Measurements from ENCODE around the gene KCTD13. TPM values are rescaled to one million over a fixed set of nuclear protein-coding genes. Genes with fewer than 3 reads are reported as not detected.
A peak's percentile ranks its signal among the peaks of the same experiment; 100 is the strongest.

Gene KCTD13
- total and polyA plus RNA-seq, 10 of the 15 experiments (the other 5 are each of a cell fraction or from before 2014, with no cell fraction given): 3.3 to 29.2 (median 12.5) TPM

DNA sequence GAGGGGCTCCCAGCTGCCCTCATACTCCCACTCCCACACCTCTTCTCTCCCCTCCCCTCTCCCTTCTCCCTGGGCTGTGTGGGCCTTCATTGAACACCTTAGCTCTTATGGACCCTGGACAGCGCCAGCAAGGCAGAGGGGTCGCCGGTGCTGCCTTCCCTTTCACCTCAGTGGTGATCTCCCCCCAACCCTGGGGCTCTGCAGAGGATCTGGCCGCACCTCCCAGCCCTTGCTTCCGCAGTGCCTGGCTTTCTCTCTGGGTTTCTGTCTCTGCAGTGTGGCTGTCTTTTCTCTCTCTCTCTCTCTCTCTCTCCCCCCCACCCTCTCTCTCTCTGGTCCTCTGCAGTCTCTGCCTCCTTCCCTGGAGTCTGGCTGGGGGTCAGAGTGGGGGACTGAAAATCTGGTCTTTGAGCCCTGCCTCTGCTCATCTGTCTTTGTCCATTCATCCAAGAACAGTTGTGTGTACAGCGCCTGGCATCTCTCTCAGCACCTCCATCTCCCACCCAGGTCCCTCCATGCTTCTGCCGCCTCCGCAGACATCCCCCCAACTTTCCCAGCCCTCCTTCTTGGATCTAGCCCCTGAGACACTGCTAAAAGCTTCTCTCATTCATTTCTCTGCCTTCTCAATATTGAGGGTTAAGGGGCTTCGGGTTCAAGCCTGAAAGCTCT, 27.8 kb downstream of the KCTD13 start:
- Histone ChIP-seq H3K9ac (ENCODE audit: control insufficient read depth, insufficient read depth, low read length) (no peak overlapping the region), H4K20me1 (ENCODE audit: control insufficient read depth, insufficient read depth) (no peaks in the 10 kb centered on the region), H2AFZ (ENCODE audit: control insufficient read depth, low read depth, low read length) (no peak overlapping the region), H3K36me3 (ENCODE audit: control insufficient read depth in 2 of 2, insufficient read depth in 2 of 2, low read length in 1 of 2) (no peaks in the 10 kb centered on the region), H3K27me3 (replicated peaks in 1 of 2; ENCODE audit: control insufficient read depth in 2 of 2, insufficient read depth in 2 of 2, low read length in 1 of 2) (no peaks in the 10 kb centered on the region; a peak in 1 of 4 replicates), H3K4me2 (ENCODE audit: control insufficient read depth, insufficient read depth) (no peak overlapping the region), H3K4me3 (no peak overlapping the region), H3K9me3 (replicated peaks; ENCODE audit: control insufficient read depth, insufficient read depth, low read length) (no peaks in the 10 kb centered on the region), H3K4me1 (ENCODE audit: control insufficient read depth, insufficient read depth, low read length) (peaks cover 3% of the 10 kb centered on the region; the same call in 1 of the 2 replicates), H3K27ac (ENCODE audit: control insufficient read depth, insufficient read depth) (no peak overlapping the region), H3K79me2 (ENCODE audit: control insufficient read depth, insufficient read depth, low read length) (no peaks in the 10 kb centered on the region)
- no peak for TF ChIP-seq BMI1 (IDR thresholded peaks at IDR 0.05; ENCODE audit: borderline replicate concordance)
- TF ChIP-seq, protein P1, sequence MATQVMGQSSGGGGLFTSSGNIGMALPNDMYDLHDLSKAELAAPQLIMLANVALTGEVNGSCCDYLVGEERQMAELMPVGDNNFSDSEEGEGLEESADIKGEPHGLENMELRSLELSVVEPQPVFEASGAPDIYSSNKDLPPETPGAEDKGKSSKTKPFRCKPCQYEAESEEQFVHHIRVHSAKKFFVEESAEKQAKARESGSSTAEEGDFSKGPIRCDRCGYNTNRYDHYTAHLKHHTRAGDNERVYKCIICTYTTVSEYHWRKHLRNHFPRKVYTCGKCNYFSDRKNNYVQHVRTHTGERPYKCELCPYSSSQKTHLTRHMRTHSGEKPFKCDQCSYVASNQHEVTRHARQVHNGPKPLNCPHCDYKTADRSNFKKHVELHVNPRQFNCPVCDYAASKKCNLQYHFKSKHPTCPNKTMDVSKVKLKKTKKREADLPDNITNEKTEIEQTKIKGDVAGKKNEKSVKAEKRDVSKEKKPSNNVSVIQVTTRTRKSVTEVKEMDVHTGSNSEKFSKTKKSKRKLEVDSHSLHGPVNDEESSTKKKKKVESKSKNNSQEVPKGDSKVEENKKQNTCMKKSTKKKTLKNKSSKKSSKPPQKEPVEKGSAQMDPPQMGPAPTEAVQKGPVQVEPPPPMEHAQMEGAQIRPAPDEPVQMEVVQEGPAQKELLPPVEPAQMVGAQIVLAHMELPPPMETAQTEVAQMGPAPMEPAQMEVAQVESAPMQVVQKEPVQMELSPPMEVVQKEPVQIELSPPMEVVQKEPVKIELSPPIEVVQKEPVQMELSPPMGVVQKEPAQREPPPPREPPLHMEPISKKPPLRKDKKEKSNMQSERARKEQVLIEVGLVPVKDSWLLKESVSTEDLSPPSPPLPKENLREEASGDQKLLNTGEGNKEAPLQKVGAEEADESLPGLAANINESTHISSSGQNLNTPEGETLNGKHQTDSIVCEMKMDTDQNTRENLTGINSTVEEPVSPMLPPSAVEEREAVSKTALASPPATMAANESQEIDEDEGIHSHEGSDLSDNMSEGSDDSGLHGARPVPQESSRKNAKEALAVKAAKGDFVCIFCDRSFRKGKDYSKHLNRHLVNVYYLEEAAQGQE (IDR thresholded peaks at IDR 0.05; ENCODE audit: low read depth, low read length): peak; percentile 67; the same call in 1 of the 2 replicates
- FAIRE-seq (no peak), ATAC-seq (no peak), DNase-seq (ENCODE audit: low read depth, low spot score) (no peak)
- SMC1A ChIA-PET (ENCODE audit: uncharacterized antibody, unreplicated experiment): no interaction called here
- in situ Hi-C loops (cut with MboI): no loop called here
- POLR2A ChIA-PET: no interaction called here
- RAD21 ChIA-PET (ENCODE audit: unreplicated experiment): no interaction called here
- WGBS (ENCODE audit: insufficient coverage, insufficient replicate concordance, low lambda C conversion rate, missing lambda C conversion rate): 17% methylated on average over 9 of the region's 9 CpGs
- CTCF ChIA-PET: interaction anchor here (0.5 to 1.3 kb wide), 2 partner anchors 133 to 205 kb away, joined by 3 read pairs; partner anchors contain the start of gene TLCD3B
- BruUV-seq (replicated peaks): no TSS peak
- intact Hi-C loops (cut with micrococcal nuclease; ENCODE audit: unreplicated experiment): no loop called here

DNA sequence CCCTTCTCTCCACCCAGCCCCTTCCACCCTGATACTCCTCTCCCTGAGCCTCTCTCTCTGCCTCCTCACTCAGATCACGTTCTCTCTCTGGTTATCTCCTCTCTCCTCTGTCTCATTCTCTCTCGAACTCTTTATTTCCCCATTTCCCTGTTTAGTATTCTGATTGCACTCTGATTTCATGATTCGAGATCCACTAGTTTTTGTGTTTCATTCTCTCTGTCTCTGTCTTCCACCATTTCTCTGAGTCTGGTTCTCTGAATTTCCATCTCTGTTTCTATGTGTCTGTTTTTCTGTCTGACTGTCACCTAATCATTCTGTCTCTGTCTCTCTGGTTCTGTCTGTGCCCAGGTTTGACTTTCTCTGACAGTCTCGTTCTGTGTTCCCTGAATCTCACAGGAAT, 28.7 kb downstream of the KCTD13 start:
- Histone ChIP-seq H3K9me3 (replicated peaks; ENCODE audit: control insufficient read depth, insufficient read depth, low read length) (no peaks in the 10 kb centered on the region), H3K4me1 (ENCODE audit: control insufficient read depth, insufficient read depth, low read length) (peaks cover 3% of the 10 kb centered on the region; the same call in 1 of the 2 replicates), H4K20me1 (ENCODE audit: control insufficient read depth, insufficient read depth) (no peaks in the 10 kb centered on the region), H3K9ac (ENCODE audit: control insufficient read depth, insufficient read depth, low read length) (no peak overlapping the region), H3K27ac (ENCODE audit: control insufficient read depth, insufficient read depth) (no peak overlapping the region), H3K27me3 (replicated peaks in 1 of 2; ENCODE audit: control insufficient read depth in 2 of 2, insufficient read depth in 2 of 2, low read length in 1 of 2) (no peaks in the 10 kb centered on the region; a peak in 1 of 4 replicates), H3K4me3 (no peak overlapping the region), H3K4me2 (ENCODE audit: control insufficient read depth, insufficient read depth) (no peak overlapping the region), H2AFZ (ENCODE audit: control insufficient read depth, low read depth, low read length) (no peak overlapping the region), H3K36me3 (ENCODE audit: control insufficient read depth in 2 of 2, insufficient read depth in 2 of 2, low read length in 1 of 2) (no peaks in the 10 kb centered on the region), H3K79me2 (ENCODE audit: control insufficient read depth, insufficient read depth, low read length) (no peaks in the 10 kb centered on the region)
- WGBS (ENCODE audit: insufficient coverage, insufficient replicate concordance, low lambda C conversion rate, missing lambda C conversion rate): 23% methylated on average over 4 of the region's 4 CpGs
- in situ Hi-C loops (cut with MboI): no loop called here
- intact Hi-C loops (cut with micrococcal nuclease; ENCODE audit: unreplicated experiment): no loop called here
- RAD21 ChIA-PET (ENCODE audit: unreplicated experiment): no interaction called here
- FAIRE-seq (no peak), DNase-seq (ENCODE audit: low read depth, low spot score) (no peak), ATAC-seq (no peak)
- POLR2A ChIA-PET: no interaction called here
- CTCF ChIA-PET: no interaction called here
- SMC1A ChIA-PET (ENCODE audit: uncharacterized antibody, unreplicated experiment): no interaction called here
- no TSS peak for BruUV-seq (replicated peaks)
- TF ChIP-seq KAT2A (conservative IDR thresholded peaks at IDR 0.05; ENCODE audit: control insufficient read depth, low read depth, low read length) (no peak), HCFC1 (IDR thresholded peaks at IDR 0.05; ENCODE audit: low read length) (no peak), TCF12 (IDR thresholded peaks at IDR 0.05; ENCODE audit: low read depth, low read length) (no peak), BHLHE40 (IDR thresholded peaks at IDR 0.05; ENCODE audit: borderline replicate concordance in 1 of 2, low read depth in 2 of 2, low read length in 1 of 2) (no peak), NR2C2 (IDR thresholded peaks at IDR 0.05; ENCODE audit: borderline replicate concordance, control insufficient read depth, insufficient read length, low read depth) (no peak), ATF7 (IDR thresholded peaks at IDR 0.05; ENCODE audit: low read depth) (no peak), SP1 (IDR thresholded peaks at IDR 0.05; ENCODE audit: low read depth, low read length) (no peak), ZZZ3 (IDR thresholded peaks at IDR 0.05; ENCODE audit: control insufficient read depth, insufficient read length, low read depth) (no peak)
- TF ChIP-seq, protein P2, sequence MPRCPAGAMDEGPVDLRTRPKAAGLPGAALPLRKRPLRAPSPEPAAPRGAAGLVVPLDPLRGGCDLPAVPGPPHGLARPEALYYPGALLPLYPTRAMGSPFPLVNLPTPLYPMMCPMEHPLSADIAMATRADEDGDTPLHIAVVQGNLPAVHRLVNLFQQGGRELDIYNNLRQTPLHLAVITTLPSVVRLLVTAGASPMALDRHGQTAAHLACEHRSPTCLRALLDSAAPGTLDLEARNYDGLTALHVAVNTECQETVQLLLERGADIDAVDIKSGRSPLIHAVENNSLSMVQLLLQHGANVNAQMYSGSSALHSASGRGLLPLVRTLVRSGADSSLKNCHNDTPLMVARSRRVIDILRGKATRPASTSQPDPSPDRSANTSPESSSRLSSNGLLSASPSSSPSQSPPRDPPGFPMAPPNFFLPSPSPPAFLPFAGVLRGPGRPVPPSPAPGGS (IDR thresholded peaks at IDR 0.05; ENCODE audit: borderline replicate concordance, insufficient read depth, low read depth, low read length, poor library complexity, severe bottlenecking): no peak

Measured in GM12878 (cell line).